Esophagus muscularis mucosa (tissue), 4 donors: ENCODE measurements around the gene PSMC5.
"Not testable (repeated sequence)": the region's sequence is repeated elsewhere in the genome, so short reads cannot be mapped to it uniquely, and the experiment has no call there.

Experiments used
- CTCF ChIP-seq, 3 experiments: fragments of 200-600 bp in 2 of 3; fragments of 450-650 bp in 1 of 3; sonication (generic) in 2 of 3; IDR thresholded peaks; one replicate each; pipeline ENCODE4 v1.5.1; 2017 to 2019; ENCODE audit warnings: antibody characterized with exemption in 3 of 3, mild to moderate bottlenecking in 2 of 3, moderate library complexity in 1 of 3
- EP300 ChIP-seq: sonication (generic); formaldehyde crosslinking; IDR thresholded peaks from one replicate; pipeline ENCODE4 v1.6.1; 2017; ENCODE audit warnings: antibody characterized with exemption
- POLR2A ChIP-seq: fragments of 450-650 bp; IDR thresholded peaks from one replicate; pipeline ENCODE4 v1.6.1; 2017; ENCODE audit warnings: antibody characterized with exemption, moderate library complexity, mild to moderate bottlenecking, low read depth
- POLR2AphosphoS5 ChIP-seq, 2 donors: sonication (generic); formaldehyde crosslinking; IDR thresholded peaks; one replicate each; pipeline ENCODE4 v1.6.1; 2017; ENCODE audit warnings: antibody characterized with exemption in 2 of 2

DNA sequence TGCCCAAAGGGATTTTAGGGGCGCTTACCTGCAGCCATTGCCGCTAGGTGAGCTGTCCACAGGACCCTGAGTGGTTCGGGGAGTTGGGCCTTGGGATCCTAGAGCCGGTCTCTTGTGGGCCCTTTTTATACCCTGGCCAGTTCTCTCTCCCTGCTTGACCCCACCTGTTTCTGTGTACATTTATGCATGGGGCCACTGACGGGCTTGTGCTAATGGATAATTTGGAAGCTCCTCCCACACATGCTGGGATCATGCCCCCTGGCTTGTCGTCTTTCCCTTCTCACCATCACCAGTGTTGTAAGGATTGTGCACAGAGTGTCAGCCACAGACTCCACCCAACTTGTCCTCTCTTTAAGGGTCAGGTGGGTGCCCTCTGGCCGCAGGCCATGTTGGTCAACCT is 46.3 kb downstream of the PSMC5 start, which contains the start of gene CSH2:
- not testable (repeated sequence) for TF ChIP-seq POLR2AphosphoS5 (IDR thresholded peaks at IDR 0.05); CTCF (IDR thresholded peaks at IDR 0.05); POLR2A; EP300
